GM19238 (cell line): ENCODE measurements around the gene EHD3.

Experiments used
- DNase-seq: peaks from one replicate; pipeline ENCODE4 v3.0.0; 2011; ENCODE audit warnings: low spot score; ENCODE audit not compliant: insufficient read length

The EHD3 gene

DNA sequence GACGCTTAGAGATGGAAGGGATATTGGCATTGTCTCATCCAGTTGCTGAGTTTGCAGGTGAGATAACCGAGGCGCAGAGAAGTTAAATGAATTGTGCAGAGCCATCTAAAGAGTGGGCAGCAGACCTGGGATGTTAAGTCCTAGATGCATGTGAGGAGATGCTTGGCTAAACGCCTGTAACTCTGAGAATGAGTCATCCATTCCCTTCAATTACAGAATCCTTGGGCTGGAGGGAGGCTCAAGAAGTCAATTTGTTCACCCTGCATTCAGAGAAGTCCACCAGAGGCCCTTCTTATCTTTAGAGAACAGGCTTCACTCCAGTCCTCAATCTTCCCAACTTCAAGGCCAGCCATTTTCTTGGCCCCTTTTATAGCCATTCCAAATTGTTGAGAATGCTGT lies 1.6 kb downstream of the EHD3 start:
- no peak for DNase-seq

- no peak for DNase-seq
Observed at GRCh38 chr2:31236433-31237205, 2.7 kb downstream of the EHD3 start.

- DNase-seq, result no peak
Observed at GRCh38 chr2:31237348-31238017, 3.5 kb downstream of the EHD3 start.

- DNase-seq, result no peak
Observed at GRCh38 chr2:31238126-31238905, 4.4 kb downstream of the EHD3 start.

GRCh38 chr2:31238906-31239592 lies 5.1 kb downstream of the EHD3 start:
- DNase-seq, result no peak

DNA sequence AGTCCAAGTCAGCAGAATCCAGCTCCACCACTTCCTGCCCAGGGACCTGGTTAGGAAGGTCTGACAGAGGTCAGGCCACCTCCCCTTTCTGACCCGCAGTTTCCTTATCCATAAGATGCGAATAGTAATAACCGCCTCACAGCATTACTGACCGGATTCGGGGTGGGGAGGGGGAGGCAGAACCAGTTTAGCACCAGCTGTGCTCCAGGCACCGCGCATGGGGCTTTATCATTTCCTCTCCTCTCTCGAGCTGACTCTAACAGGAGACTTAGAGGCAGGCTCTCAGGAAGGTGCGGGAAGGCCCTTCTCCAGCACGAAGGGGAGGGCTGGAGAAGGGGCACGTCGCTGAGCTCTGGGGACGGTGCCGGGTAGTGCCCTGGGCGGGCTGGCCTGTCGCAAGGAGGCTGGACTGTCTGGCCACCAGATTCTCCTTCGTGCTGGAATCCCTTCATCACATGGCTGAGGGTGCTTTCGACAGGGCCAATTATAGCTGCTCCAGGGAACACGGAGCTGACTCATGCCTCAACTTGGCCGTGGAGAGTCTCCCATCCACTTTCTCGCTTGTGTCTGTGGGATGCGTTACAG lies 5.7 kb downstream of the EHD3 start:
- no peak for DNase-seq

DNA sequence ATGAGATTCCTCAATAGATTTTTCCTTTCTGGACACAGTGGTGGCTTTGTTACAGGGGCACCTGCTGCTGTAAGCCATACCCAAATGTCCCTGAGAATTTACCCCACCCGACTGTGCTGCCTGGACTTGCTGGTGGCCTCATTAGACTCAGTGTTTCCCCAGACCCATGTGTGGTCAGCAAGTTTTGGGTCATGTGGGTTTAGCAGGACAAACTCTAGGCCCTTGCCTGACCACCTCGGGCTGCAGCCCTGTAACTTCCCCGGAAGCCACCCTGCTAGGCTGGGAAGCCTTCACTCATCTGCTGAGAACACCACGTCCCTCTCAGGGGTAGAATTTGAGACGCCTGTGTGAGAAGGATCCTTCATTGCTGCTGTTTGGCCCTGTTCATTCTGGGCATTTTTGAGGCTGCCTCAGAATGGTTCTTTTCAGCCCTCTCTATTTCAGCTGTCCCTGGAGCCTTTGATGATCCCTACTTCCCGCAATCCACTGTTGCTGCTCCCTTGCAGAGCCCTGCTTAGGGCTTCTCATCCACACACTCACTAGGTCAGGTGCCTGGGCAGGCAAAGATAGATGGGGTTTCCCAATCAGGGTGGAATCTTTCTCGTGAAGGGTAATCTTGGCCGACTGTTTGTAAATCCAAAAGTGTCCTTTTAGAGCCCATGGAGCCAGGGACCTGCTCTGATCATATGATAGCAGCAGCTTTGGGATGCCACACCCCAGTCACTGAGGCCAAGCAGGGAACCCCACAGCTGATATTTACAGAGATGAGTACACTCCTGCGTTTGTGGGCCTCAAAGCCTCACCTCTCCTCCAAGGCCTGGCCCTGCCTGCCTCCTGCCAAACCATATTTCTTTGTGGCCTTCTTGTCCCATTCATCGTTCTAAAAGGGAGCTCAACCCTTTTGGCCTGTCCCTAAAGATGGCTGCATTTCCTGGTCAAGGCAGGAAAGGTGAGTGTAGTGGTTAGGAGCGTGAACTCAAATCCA lies 6.7 kb downstream of the EHD3 start:
- DNase-seq, result no peak

DNA sequence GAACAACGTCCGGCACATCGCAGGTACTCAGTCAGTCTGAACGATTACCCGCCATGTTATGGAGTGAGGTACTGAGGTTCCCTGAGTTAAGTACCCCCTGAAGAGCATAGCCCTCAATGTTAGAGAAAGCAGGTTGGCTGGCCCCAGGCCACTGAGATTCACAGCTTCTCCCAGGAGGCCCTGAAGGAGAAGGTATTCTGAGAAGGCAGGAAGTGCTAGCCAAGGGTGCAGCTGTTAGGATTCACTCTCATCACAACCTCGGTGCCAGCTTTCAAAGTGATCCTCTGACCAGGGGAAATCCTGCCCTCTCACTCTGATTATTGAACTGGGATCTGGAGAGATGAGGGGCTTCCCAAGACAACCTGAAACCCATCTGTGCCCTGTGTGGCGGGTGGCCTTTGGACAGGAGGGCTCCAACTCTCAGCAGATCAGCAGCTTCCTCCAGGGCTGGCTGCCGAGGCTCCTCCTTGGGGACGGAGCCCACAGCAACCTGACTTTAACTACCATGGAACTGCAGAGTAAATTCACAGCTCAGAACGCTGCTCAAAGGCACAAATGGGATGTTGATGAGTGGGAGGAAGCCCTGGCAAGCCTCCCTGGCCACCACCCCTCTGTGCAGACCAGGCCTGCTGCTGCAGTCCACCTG lies 7.8 kb downstream of the EHD3 start:
- no peak for DNase-seq

GRCh38 chr2:31243053-31243452 lies 9.1 kb downstream of the EHD3 start:
- DNase-seq, result no peak

DNA sequence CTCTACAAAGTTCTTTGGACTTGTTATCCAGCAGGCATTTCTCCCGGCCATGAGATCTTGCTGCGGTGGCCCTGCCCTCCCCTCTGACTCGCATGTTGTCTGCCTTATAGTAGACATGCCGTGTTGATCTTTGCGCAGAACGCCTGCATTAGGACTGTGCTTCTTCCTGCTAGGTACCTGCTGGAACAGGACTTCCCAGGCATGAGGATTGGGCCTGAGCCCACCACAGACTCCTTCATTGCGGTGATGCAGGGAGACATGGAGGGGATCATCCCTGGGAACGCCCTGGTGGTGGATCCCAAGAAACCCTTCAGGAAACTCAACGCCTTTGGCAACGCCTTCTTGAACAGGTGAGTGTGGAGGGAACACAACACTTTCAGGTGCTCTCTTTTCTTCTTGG lies 10.1 kb downstream of the EHD3 start:
- no peak for DNase-seq

DNA sequence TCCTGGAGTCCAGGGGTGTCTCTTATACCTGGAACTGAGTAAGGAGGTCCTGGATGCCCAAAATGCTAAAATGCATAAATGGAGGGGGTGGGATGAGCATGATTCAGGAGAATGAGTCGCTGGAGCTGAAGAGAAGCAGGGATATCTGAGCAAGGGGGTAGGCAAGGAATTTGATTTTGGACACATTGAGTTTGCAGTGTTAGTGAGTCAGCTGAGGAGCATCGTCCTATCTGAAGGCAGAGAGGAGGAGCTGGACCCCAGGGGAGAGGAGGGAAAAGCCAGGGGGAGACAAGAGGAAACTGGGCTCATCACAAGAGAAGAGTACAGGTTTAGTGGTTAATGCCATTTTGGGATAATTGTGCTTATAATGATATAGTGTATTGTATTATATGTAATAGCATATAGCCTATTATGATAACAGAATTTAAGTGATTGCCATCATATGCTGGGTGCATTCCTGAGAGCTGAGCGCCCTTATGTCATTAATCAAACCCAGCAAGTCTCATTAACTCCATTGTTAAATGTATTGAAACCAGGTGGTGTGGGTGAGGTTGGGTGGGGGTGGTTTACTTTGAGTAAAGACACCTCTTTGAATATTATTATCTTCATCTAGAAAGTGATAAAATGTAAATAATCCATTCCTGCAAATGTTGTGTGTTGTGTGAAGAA lies 12.4 kb downstream of the EHD3 start:
- DNase-seq, result no peak

DNA sequence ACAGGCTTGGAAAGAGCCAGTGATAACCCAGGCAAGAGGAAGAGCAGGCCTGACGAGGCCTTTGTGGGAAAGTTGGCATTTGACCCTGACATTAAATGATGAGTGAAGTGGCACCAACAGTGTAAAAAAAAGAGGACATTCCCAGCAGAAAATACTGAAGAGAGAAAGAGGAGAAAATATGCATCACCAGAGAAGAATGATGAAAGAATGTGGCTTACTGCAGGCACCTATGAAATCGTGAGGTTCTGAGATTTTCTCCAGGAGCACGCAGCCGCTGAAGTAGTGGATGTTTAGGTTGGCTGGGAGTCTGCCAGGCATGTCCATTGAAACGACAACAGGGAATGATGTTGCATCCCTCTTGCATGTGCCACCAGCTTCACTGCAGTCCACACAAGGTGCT lies 13.8 kb downstream of the EHD3 start:
- DNase-seq, result no peak

GRCh38 chr2:31248139-31248538 lies 14.2 kb downstream of the EHD3 start:
- DNase-seq, result no peak

- no peak for DNase-seq
Observed at GRCh38 chr2:31249009-31249690, 15.2 kb downstream of the EHD3 start.

GRCh38 chr2:31251018-31251417 lies 17.1 kb downstream of the EHD3 start:
- DNase-seq, result no peak

DNA sequence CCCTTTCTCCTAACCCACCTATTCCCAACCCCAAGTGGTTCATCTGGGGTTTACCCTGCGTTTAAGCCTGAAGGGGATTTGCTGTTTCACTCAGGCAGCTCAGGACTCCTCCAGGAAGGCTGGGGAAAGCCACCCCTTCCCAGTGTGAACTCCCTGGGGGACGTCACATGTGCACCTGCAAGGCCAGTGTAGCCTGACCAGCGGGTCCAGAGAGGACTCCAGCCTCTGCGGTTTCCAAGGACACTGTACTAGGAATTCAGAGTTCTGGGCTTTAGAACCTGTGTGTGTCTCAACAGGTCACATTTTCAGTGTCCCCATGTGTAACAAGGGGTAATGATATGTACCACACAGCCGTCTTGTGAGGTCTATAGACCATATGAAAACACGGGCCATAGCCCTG lies 17.9 kb downstream of the EHD3 start:
- DNase-seq, result no peak

DNA sequence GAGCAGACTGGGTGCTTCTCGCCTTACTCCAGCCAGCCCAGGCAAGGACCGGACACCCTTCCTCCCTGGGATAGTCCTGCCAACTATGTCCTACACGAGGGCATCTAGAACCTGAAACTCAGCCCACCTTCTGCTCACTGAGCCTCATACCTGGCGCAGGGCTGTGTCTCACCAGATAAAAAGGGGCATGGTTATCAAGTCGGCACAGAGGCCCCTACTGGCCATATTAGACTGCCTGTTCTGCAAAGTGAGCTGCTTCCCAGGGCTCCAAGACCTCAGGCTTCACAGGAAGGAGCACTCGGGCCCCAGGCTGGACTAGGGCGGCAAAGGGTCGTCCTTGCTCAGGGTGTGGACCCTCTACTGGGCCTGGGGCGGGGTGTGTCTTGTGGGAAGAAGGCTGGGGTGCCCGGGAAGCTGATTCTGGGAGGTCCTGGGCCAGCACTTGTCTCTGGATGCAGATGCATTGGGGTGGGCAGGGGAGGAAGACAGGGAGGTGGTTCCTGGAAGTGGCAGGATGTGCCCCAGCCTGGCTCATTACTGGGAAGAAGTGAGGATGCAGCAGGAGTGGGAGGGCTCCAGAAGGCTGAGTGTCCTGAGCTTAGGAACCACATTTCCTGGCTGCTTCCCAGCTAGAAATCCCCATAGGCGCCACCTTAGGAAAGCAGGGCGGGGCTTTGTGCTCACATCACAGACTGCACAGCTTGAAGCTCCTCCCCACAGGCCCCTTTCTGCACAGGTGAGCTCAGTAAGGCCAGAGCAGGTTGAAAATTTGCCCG lies 19.6 kb downstream of the EHD3 start:
- no peak for DNase-seq
